Measurements from ENCODE around the gene UNC13D.

Gene UNC13D

GRCh38 chr17:75809631-75810111, 34.5 kb downstream of the UNC13D start:
- H3K4me1 Mint-ChIP-seq (ENCODE audit: low read depth), result peaks cover 1% of the 10 kb centered on the region
- no peak for DNase-seq (ENCODE audit: low spot score)
- H3K9me3 Mint-ChIP-seq, result no peaks in the 10 kb centered on the region
- H3K27ac Mint-ChIP-seq, result no peak overlapping the region
- no peak overlapping the region for H3K4me3 Mint-ChIP-seq
- H3K36me3 Mint-ChIP-seq (ENCODE audit: low read depth), result peaks cover 6% of the 10 kb centered on the region
- H3K27me3 Mint-ChIP-seq (ENCODE audit: low read depth), result no peaks in the 10 kb centered on the region

GRCh38 chr17:75808905-75809621, 35.1 kb downstream of the UNC13D start:
- no peaks in the 10 kb centered on the region for H3K27me3 Mint-ChIP-seq (ENCODE audit: low read depth)
- DNase-seq (ENCODE audit: low spot score), result no peak
- H3K4me3 Mint-ChIP-seq, result no peak overlapping the region
- H3K36me3 Mint-ChIP-seq (ENCODE audit: low read depth), result peaks cover 6% of the 10 kb centered on the region
- H3K27ac Mint-ChIP-seq, result no peak overlapping the region
- peaks cover 3% of the 10 kb centered on the region for H3K4me1 Mint-ChIP-seq (ENCODE audit: low read depth)
- H3K9me3 Mint-ChIP-seq, result no peaks in the 10 kb centered on the region

GRCh38 chr17:75808549-75808904, 35.7 kb downstream of the UNC13D start:
- H3K27ac Mint-ChIP-seq, result peak overlapping the region; percentile 66
- no peak overlapping the region for H3K4me3 Mint-ChIP-seq
- no peaks in the 10 kb centered on the region for H3K27me3 Mint-ChIP-seq (ENCODE audit: low read depth)
- peaks cover 6% of the 10 kb centered on the region for H3K36me3 Mint-ChIP-seq (ENCODE audit: low read depth)
- DNase-seq (ENCODE audit: low spot score), result no peak
- H3K4me1 Mint-ChIP-seq (ENCODE audit: low read depth), result peaks cover 8% of the 10 kb centered on the region
- H3K9me3 Mint-ChIP-seq, result no peaks in the 10 kb centered on the region

- Mint-ChIP-seq H3K36me3 (ENCODE audit: low read depth) (peaks cover 5% of the 10 kb centered on the region), H3K27me3 (ENCODE audit: low read depth) (no peaks in the 10 kb centered on the region), H3K9me3 (no peaks in the 10 kb centered on the region), H3K4me3 (no peak overlapping the region), H3K27ac (peak overlapping the region; percentile 16), H3K4me1 (ENCODE audit: low read depth) (peaks cover 11% of the 10 kb centered on the region)
- DNase-seq (ENCODE audit: low spot score), result no peak
Observed at GRCh38 chr17:75807861-75808260, 36.3 kb downstream of the UNC13D start.

GRCh38 chr17:75806822-75807500, 37.2 kb downstream of the UNC13D start:
- H3K36me3 Mint-ChIP-seq (ENCODE audit: low read depth), result no peaks in the 10 kb centered on the region
- no peaks in the 10 kb centered on the region for H3K27me3 Mint-ChIP-seq (ENCODE audit: low read depth)
- no peaks in the 10 kb centered on the region for H3K9me3 Mint-ChIP-seq
- H3K4me3 Mint-ChIP-seq, result no peak overlapping the region
- H3K4me1 Mint-ChIP-seq (ENCODE audit: low read depth), result peaks cover 11% of the 10 kb centered on the region
- no peak for DNase-seq (ENCODE audit: low spot score)
- H3K27ac Mint-ChIP-seq, result no peak overlapping the region

GRCh38 chr17:75803883-75804282, 40.3 kb downstream of the UNC13D start:
- DNase-seq (ENCODE audit: low spot score), result no peak
- no peak overlapping the region for H3K4me3 Mint-ChIP-seq
- peaks cover 13% of the 10 kb centered on the region for H3K4me1 Mint-ChIP-seq (ENCODE audit: low read depth)
- H3K9me3 Mint-ChIP-seq, result no peaks in the 10 kb centered on the region
- H3K27ac Mint-ChIP-seq, result peak overlapping the region; percentile 31
- H3K36me3 Mint-ChIP-seq (ENCODE audit: low read depth), result peaks cover 6% of the 10 kb centered on the region
- no peaks in the 10 kb centered on the region for H3K27me3 Mint-ChIP-seq (ENCODE audit: low read depth)

- no peak overlapping the region for H3K4me3 Mint-ChIP-seq
- peaks cover 15% of the 10 kb centered on the region for H3K36me3 Mint-ChIP-seq (ENCODE audit: low read depth)
- no peak for DNase-seq (ENCODE audit: low spot score)
- H3K9me3 Mint-ChIP-seq, result no peaks in the 10 kb centered on the region
- peaks cover 15% of the 10 kb centered on the region for H3K4me1 Mint-ChIP-seq (ENCODE audit: low read depth)
- H3K27ac Mint-ChIP-seq, result no peak overlapping the region
- H3K27me3 Mint-ChIP-seq (ENCODE audit: low read depth), result no peaks in the 10 kb centered on the region
Observed at GRCh38 chr17:75799402-75799801, 44.8 kb downstream of the UNC13D start.

GRCh38 chr17:75795820-75796607, 48.2 kb downstream of the UNC13D start:
- peaks cover 25% of the 10 kb centered on the region for H3K4me1 Mint-ChIP-seq (ENCODE audit: low read depth)

GRCh38 chr17:75793460-75793859, 50.7 kb downstream of the UNC13D start:
- Mint-ChIP-seq H3K36me3 (ENCODE audit: low read depth) (peaks cover 26% of the 10 kb centered on the region), H3K27me3 (ENCODE audit: low read depth) (no peaks in the 10 kb centered on the region), H3K27ac (peak overlapping the region; percentile 60), H3K9me3 (no peaks in the 10 kb centered on the region), H3K4me3 (peak overlapping the region; percentile 18), H3K4me1 (ENCODE audit: low read depth) (peaks cover 27% of the 10 kb centered on the region)
- DNase-seq (ENCODE audit: low spot score), result no peak

More at GRCh38 chr17:75795820-75796607, 48.2 kb downstream of the UNC13D start:
- DNase-seq (ENCODE audit: low spot score), result no peak
- Mint-ChIP-seq H3K27ac (no peak overlapping the region), H3K36me3 (ENCODE audit: low read depth) (peaks cover 30% of the 10 kb centered on the region), H3K27me3 (ENCODE audit: low read depth) (no peaks in the 10 kb centered on the region), H3K9me3 (no peaks in the 10 kb centered on the region), H3K4me3 (no peak overlapping the region)

- H3K4me3 Mint-ChIP-seq, result no peak overlapping the region
- H3K36me3 Mint-ChIP-seq (ENCODE audit: low read depth), result peaks cover 28% of the 10 kb centered on the region
- H3K4me1 Mint-ChIP-seq (ENCODE audit: low read depth), result peaks cover 35% of the 10 kb centered on the region
Observed at GRCh38 chr17:75791254-75791653, 53.0 kb downstream of the UNC13D start.

GRCh38 chr17:75785016-75785890, 59.0 kb downstream of the UNC13D start:
- Mint-ChIP-seq H3K27me3 (ENCODE audit: low read depth) (no peaks in the 10 kb centered on the region), H3K9me3 (no peaks in the 10 kb centered on the region), H3K4me3 (peak overlapping the region; percentile 92), H3K36me3 (ENCODE audit: low read depth) (peaks cover 11% of the 10 kb centered on the region), H3K27ac (peak overlapping the region; percentile 100), H3K4me1 (ENCODE audit: low read depth) (peaks cover 38% of the 10 kb centered on the region)
- peak; percentile 90 for DNase-seq (ENCODE audit: low spot score)

More at GRCh38 chr17:75791254-75791653, 53.0 kb downstream of the UNC13D start:
- no peak overlapping the region for H3K27ac Mint-ChIP-seq
- no peak for DNase-seq (ENCODE audit: low spot score)
- H3K27me3 Mint-ChIP-seq (ENCODE audit: low read depth), result no peaks in the 10 kb centered on the region
- H3K9me3 Mint-ChIP-seq, result no peaks in the 10 kb centered on the region

- peaks cover 14% of the 10 kb centered on the region for H3K36me3 Mint-ChIP-seq (ENCODE audit: low read depth)
- H3K4me3 Mint-ChIP-seq, result peak within 1 kb of the TSS; percentile 92
- peaks cover 2% of the 10 kb centered on the region for H3K27me3 Mint-ChIP-seq (ENCODE audit: low read depth)
- peak within 1 kb of the TSS; percentile 100 for H3K27ac Mint-ChIP-seq
- DNase-seq (ENCODE audit: low spot score), result peak; percentile 95
- no peaks in the 10 kb centered on the region for H3K9me3 Mint-ChIP-seq
- peaks cover 44% of the 10 kb centered on the region for H3K4me1 Mint-ChIP-seq (ENCODE audit: low read depth)
Observed at GRCh38 chr17:75784473-75785015, 59.7 kb downstream of the UNC13D start, which contains the start of gene UNK. Gene UNK (plus strand): TSS chr17:75784806. CDS start chr17:75784881, 75 bp downstream.

All from T-helper 2 cell treated with Interferon-gamma antibody and Interleukin-4, amounts not matched to agents 5 μg/mL and 100 μg/mL, for 36 hours (primary cell).